GM12878 (cell line): ENCODE data around the gene ADARB1. TPM values are rescaled to one million over a fixed set of nuclear protein-coding genes. Genes with fewer than 3 reads are reported as not detected.

ENCODE experiments used
- polyA plus RNA-seq, 11 experiments: library from polyadenylated mRNA; depleted of rRNA in 4 of 11; unstranded in 6 of 11; stranded (reverse) in 5 of 11; fragments of >200 nt; fragmentation: Nextera tagmentation in 4 of 11; fragmentation: Illumina TruSeq in 1 of 11; extraction: Ambion mirVana in 4 of 11; extraction: Trizol in 1 of 11; gene quantifications; 1 replicate in 1 of 11; 2 replicates in 10 of 11; pipeline versions ENCODE4 v1.2.1 to v1.2.3, GENCODE V29; 2011 to 2016; ENCODE audit warnings: inconsistent platforms in 2 of 11, missing spikeins in 2 of 11, low read depth in 1 of 11
- total RNA-seq, 4 experiments: library from RNA; depleted of rRNA in 3 of 4; stranded (reverse); fragments of >200 nt in 3 of 4; fragmentation: Illumina TruSeq in 1 of 4; extraction: Trizol in 1 of 4; gene quantifications; 2 replicates each; pipeline versions ENCODE4 v1.2.1 to v1.2.3, GENCODE V29; 2013 to 2021

Gene ADARB1
- total and polyA plus RNA-seq, 10 of the 15 experiments (the other 5 are each of a cell fraction or from before 2014, with no cell fraction given) = 5.7 to 61.7 (median 25.3) TPM

Other genes with a start within 250 kb of the ADARB1 start
- 46.9 and 48.0 TPM in 2 replicates for gene PTTG1IP, start 200.9 kb upstream of the ADARB1 start, total RNA-seq (2014; rRNA removed)
- gene PTTG1IP, start 200.9 kb upstream of the ADARB1 start, total RNA-seq (2014; rRNA removed; fragmentation: Illumina TruSeq; extraction: Trizol) = 30.2 and 33.4 TPM in 2 replicates
- 45.5 and 46.7 TPM in 2 replicates for gene PTTG1IP, start 200.9 kb upstream of the ADARB1 start, total RNA-seq (2021)
- gene PTTG1IP, start 200.9 kb upstream of the ADARB1 start, polyA plus RNA-seq (2011; rRNA removed) = 44.2 and 49.2 TPM in 2 replicates
- 33.2 and 33.8 TPM in 2 replicates for gene PTTG1IP, start 200.9 kb upstream of the ADARB1 start, polyA plus RNA-seq (2014; fragmentation: Illumina TruSeq; extraction: Trizol)
- gene PTTG1IP, start 200.9 kb upstream of the ADARB1 start, polyA plus RNA-seq (2014; fragmentation: Nextera tagmentation; extraction: Ambion mirVana) = 10 to 100 TPM in 1 of 2 experiments, 1 to 10 TPM in 1; 2.4 to 10.4 TPM
- gene PTTG1IP, start 200.9 kb upstream of the ADARB1 start, polyA plus RNA-seq (2014; rRNA removed) = 39.3 and 43.4 TPM in 2 replicates
- gene PTTG1IP, start 200.9 kb upstream of the ADARB1 start, polyA plus RNA-seq (2016; fragmentation: Nextera tagmentation; extraction: Ambion mirVana) = 10 to 100 TPM; 49.5 to 56.4 TPM
- 85.3 and 101 TPM in 2 replicates for gene ITGB2, start 153.7 kb upstream of the ADARB1 start, total RNA-seq (2014; rRNA removed)
- 25.2 and 31.3 TPM in 2 replicates for gene ITGB2, start 153.7 kb upstream of the ADARB1 start, total RNA-seq (2014; rRNA removed; fragmentation: Illumina TruSeq; extraction: Trizol)
- 162 and 172 TPM in 2 replicates for gene ITGB2, start 153.7 kb upstream of the ADARB1 start, total RNA-seq (2021)
- gene ITGB2, start 153.7 kb upstream of the ADARB1 start, polyA plus RNA-seq (2011; rRNA removed) = 31.3 and 57.2 TPM in 2 replicates
- 17.2 and 38.7 TPM in 2 replicates for gene ITGB2, start 153.7 kb upstream of the ADARB1 start, polyA plus RNA-seq (2014; fragmentation: Illumina TruSeq; extraction: Trizol)
- 10 to 100 TPM in 1 of 2 experiments, 1 to 10 TPM in 1; 8.0 to 19.8 TPM for gene ITGB2, start 153.7 kb upstream of the ADARB1 start, polyA plus RNA-seq (2014; fragmentation: Nextera tagmentation; extraction: Ambion mirVana)
- gene ITGB2, start 153.7 kb upstream of the ADARB1 start, polyA plus RNA-seq (2014; rRNA removed) = 60.6 and 67.5 TPM in 2 replicates
- 100 to 1,000 TPM; 120 to 128 TPM for gene ITGB2, start 153.7 kb upstream of the ADARB1 start, polyA plus RNA-seq (2016; fragmentation: Nextera tagmentation; extraction: Ambion mirVana)
- 39.4 and 40.2 TPM in 2 replicates for gene SLX9, start 134.6 kb upstream of the ADARB1 start, total RNA-seq (2014; rRNA removed)
- gene SLX9, start 134.6 kb upstream of the ADARB1 start, total RNA-seq (2014; rRNA removed; fragmentation: Illumina TruSeq; extraction: Trizol) = 17.0 and 18.0 TPM in 2 replicates
- 81.3 and 83.2 TPM in 2 replicates for gene SLX9, start 134.6 kb upstream of the ADARB1 start, total RNA-seq (2021)
- gene SLX9, start 134.6 kb upstream of the ADARB1 start, polyA plus RNA-seq (2011; rRNA removed) = 14.8 and 27.7 TPM in 2 replicates
- gene SLX9, start 134.6 kb upstream of the ADARB1 start, polyA plus RNA-seq (2014; fragmentation: Illumina TruSeq; extraction: Trizol) = 1.7 and 5.9 TPM in 2 replicates
- gene SLX9, start 134.6 kb upstream of the ADARB1 start, polyA plus RNA-seq (2014; fragmentation: Nextera tagmentation; extraction: Ambion mirVana) = 1 to 10 TPM in 1 of 2 experiments, under 1 TPM in 1; 0.69 to 5.5 TPM
- gene SLX9, start 134.6 kb upstream of the ADARB1 start, polyA plus RNA-seq (2014; rRNA removed) = 53.6 and 62.2 TPM in 2 replicates
- gene SLX9, start 134.6 kb upstream of the ADARB1 start, polyA plus RNA-seq (2016; fragmentation: Nextera tagmentation; extraction: Ambion mirVana) = 10 to 100 TPM; 69.2 to 75.5 TPM
- 5.3 and 7.6 TPM in 2 replicates for gene POFUT2, start 213.3 kb downstream of the ADARB1 start, total RNA-seq (2014; rRNA removed)
- gene POFUT2, start 213.3 kb downstream of the ADARB1 start, total RNA-seq (2014; rRNA removed; fragmentation: Illumina TruSeq; extraction: Trizol) = 3.6 and 4.5 TPM in 2 replicates
- gene POFUT2, start 213.3 kb downstream of the ADARB1 start, total RNA-seq (2021) = 11.8 and 15.1 TPM in 2 replicates
- gene POFUT2, start 213.3 kb downstream of the ADARB1 start, polyA plus RNA-seq (2011; rRNA removed) = 8.0 and 9.1 TPM in 2 replicates
- 4.7 and 8.0 TPM in 2 replicates for gene POFUT2, start 213.3 kb downstream of the ADARB1 start, polyA plus RNA-seq (2014; fragmentation: Illumina TruSeq; extraction: Trizol)
- gene POFUT2, start 213.3 kb downstream of the ADARB1 start, polyA plus RNA-seq (2014; fragmentation: Nextera tagmentation; extraction: Ambion mirVana) = 1 to 10 TPM; 1.2 to 1.6 TPM
- 12.2 and 12.7 TPM in 2 replicates for gene POFUT2, start 213.3 kb downstream of the ADARB1 start, polyA plus RNA-seq (2014; rRNA removed)
- 1 to 10 TPM; 5.2 to 6.0 TPM for gene POFUT2, start 213.3 kb downstream of the ADARB1 start, polyA plus RNA-seq (2016; fragmentation: Nextera tagmentation; extraction: Ambion mirVana)